Testis (tissue), 3 donors: ENCODE measurements around the gene KIRREL1. TPM values are rescaled to one million over a fixed set of nuclear protein-coding genes. Genes with fewer than 3 reads are reported as not detected.
"Not testable (repeated sequence)": the region's sequence is repeated elsewhere in the genome, so short reads cannot be mapped to it uniquely, and the experiment has no call there.

ENCODE experiments used
- DNase-seq: peaks from one replicate; pipeline ENCODE4 v3.0.0-alpha.2; 2019
- H3K27ac ChIP-seq, 2 donors: fragments of 200-600 bp; sonication (generic); one replicate each; pipeline ENCODE4 v1.5.1; 2019
- H3K27me3 ChIP-seq: fragments of 200-600 bp; sonication (generic); one replicate; pipeline ENCODE4 v1.5.1; 2019
- H3K36me3 ChIP-seq: fragments of 200-600 bp; sonication (generic); one replicate; pipeline ENCODE4 v1.5.1; 2017; ENCODE audit warnings: low read depth; ENCODE audit errors: missing control alignments
- H3K4me1 ChIP-seq: fragments of 200-600 bp; sonication (generic); one replicate; pipeline ENCODE4 v1.5.1; 2019
- H3K4me3 ChIP-seq, 2 donors: fragments of 200-600 bp; sonication (generic); one replicate each; pipeline ENCODE4 v1.5.1; 2017 to 2019
- H3K9me3 ChIP-seq: fragments of 200-600 bp; sonication (generic); one replicate; pipeline ENCODE4 v1.5.1; 2017
- CTCF ChIP-seq, 3 experiments: fragments of 450-650 bp in 2 of 3; fragments of 200-600 bp in 1 of 3; sonication (generic) in 1 of 3; IDR thresholded peaks; one replicate each; pipeline ENCODE4 v1.5.1; 2016 to 2019; ENCODE audit warnings: antibody characterized with exemption in 3 of 3, mild to moderate bottlenecking in 2 of 3, moderate library complexity in 1 of 3
- POLR2A ChIP-seq: fragments of 450-650 bp; IDR thresholded peaks from one replicate; pipeline ENCODE4 v1.6.1; 2017; ENCODE audit warnings: antibody characterized with exemption, mild to moderate bottlenecking, moderate library complexity
- WGBS, 2 donors: methylation state at CpG; one replicate each; pipeline ENCODE4 v1.1.5; 2018; 5-methylcytosine and 5-hydroxymethylcytosine counted together
- intact Hi-C: fragments of 100-400 bp; cut with DNase I; formaldehyde crosslinking; loops from one replicate; pipeline ENCODE4 v1.15.1; 2023; ENCODE audit warnings: low total_unique reads
- polyA plus RNA-seq: library from polyadenylated mRNA; stranded (reverse); fragments of 350-450 nt; fragmentation: Illumina TruSeq; extraction: RNeasy Lipid Tissue Mini Kit (QIAGEN cat#74804); gene quantifications from one replicate; pipeline ENCODE4 v1.2.3, GENCODE V29; 2014; ENCODE audit warnings: low read depth, low replicate concordance; ENCODE audit not compliant: insufficient read depth
- total RNA-seq, 2 donors: library from RNA; depleted of rRNA; stranded (reverse); fragments of >200 nt; gene quantifications; one replicate each; pipeline ENCODE4 v1.2.3, GENCODE V29; 2016

Gene KIRREL1
- total and polyA plus RNA-seq, 3 donors from 2014 or later: 15.5 to 31.9 (median 19.9) TPM

- H3K9me3 ChIP-seq: no peaks in the 10 kb centered on the region
- TF ChIP-seq POLR2A (no peak), CTCF (IDR thresholded peaks at IDR 0.05) (no peak)
- intact Hi-C loops: no loop called here
Observed at GRCh38 chr1:158126425-158126824, 133.0 kb downstream of the KIRREL1 start.

DNA sequence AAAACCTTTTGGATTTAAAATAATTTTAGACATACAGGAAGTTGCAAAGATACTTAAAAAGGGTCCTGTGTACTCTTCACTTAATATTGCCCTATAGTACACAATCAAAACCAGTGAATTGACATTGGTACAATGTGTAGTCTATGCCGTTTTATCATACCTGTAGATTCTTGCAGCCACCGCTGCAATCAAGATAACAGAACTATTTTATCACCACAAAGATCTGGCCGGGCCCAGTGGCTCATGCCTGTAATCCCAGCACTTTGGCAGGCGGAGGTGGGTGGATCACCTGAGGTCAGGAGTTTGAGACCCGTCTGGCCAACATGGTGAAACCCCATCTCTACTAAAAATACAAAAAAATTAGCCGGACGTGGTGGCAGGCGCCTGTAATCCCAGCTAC lies 135.1 kb downstream of the KIRREL1 start:
- intact Hi-C loops, H3K9me3 ChIP-seq, H3K36me3 ChIP-seq, H3K27ac ChIP-seq, DNase-seq, H3K27me3 ChIP-seq, H3K4me3 ChIP-seq, H3K4me1 ChIP-seq: not testable (repeated sequence)
- 88 to 91% methylated on average over 8 of the region's 8 CpGs for WGBS, 2 donors

More at GRCh38 chr1:158126425-158126824, 133.0 kb downstream of the KIRREL1 start:
- WGBS, 2 donors: 86 to 89% methylated on average over 2 of the region's 2 CpGs
- Histone ChIP-seq H3K27ac (no peak overlapping the region), H3K27me3 (no peaks in the 10 kb centered on the region), H3K36me3 (no peaks in the 10 kb centered on the region), H3K4me1 (no peaks in the 10 kb centered on the region), H3K4me3 (no peak overlapping the region)
- no peak for DNase-seq

DNA sequence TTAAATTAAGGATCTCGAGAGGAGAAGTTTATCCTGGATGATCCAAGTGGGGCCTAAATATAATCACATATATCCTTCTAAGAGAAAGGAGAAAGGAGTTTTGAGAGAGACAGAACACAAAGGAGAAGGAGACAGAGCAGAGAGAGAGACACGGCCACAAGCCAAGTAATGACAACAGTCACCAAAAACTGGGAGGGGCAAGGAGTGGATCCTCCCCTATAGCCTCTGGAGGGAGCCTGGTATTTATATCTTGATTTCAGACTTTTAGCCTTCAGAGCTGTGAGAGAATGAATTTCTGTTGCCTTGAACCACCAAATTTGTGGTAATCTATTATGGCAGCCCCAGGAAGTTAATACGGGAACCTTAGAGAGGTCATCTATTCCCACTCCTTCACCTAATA lies 137.8 kb downstream of the KIRREL1 start:
- no peaks in the 10 kb centered on the region for H3K4me1 ChIP-seq
- no peak overlapping the region for H3K4me3 ChIP-seq
- H3K36me3 ChIP-seq: no peaks in the 10 kb centered on the region
- WGBS, 2 donors: 86 to 87% methylated on average over 3 of the region's 3 CpGs
- no peak overlapping the region for H3K27ac ChIP-seq
- DNase-seq: no peak
- intact Hi-C loops: no loop called here
- H3K9me3 ChIP-seq: no peaks in the 10 kb centered on the region
- TF ChIP-seq CTCF (IDR thresholded peaks at IDR 0.05) (no peak), POLR2A (no peak)
- H3K27me3 ChIP-seq: no peaks in the 10 kb centered on the region

DNA sequence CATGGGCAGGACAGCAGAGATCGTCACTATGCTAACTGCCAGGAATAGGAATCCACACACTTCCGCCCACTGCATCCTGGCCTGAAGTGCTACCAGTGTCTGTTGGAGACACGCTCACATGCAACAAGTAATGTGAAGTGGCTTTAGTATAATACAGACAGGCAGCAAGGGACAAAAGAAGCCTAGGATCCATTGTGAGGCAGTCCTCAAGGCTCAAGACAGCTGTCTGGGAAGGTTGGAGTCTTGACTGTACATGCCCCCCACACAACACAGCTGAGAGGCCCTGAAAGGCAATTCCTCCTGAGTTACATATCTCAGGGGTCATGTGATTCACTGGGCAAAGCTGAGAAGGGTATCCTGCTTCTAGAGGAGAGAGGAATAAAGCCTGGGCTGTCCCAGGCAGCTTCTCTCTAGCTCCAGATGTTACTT lies 147.3 kb downstream of the KIRREL1 start:
- Histone ChIP-seq H3K27me3 (no peaks in the 10 kb centered on the region), H3K9me3 (no peaks in the 10 kb centered on the region), H3K27ac (no peak overlapping the region), H3K4me1 (peaks cover 8% of the 10 kb centered on the region), H3K36me3 (no peaks in the 10 kb centered on the region), H3K4me3 (no peak overlapping the region)
- TF ChIP-seq CTCF (IDR thresholded peaks at IDR 0.05): no peak
- no peak for TF ChIP-seq POLR2A
- intact Hi-C loops: no loop called here
- no peak for DNase-seq
- 83 to 86% methylated on average over 3 of the region's 3 CpGs for WGBS, 2 donors

GRCh38 chr1:158145173-158145719 lies 151.8 kb downstream of the KIRREL1 start:
- H3K9me3 ChIP-seq: no peaks in the 10 kb centered on the region
- peak overlapping the region in 1 of 2 donors; percentile 21 for H3K27ac ChIP-seq
- TF ChIP-seq POLR2A: no peak
- no peak for TF ChIP-seq CTCF (IDR thresholded peaks at IDR 0.05)
- no peaks in the 10 kb centered on the region for H3K27me3 ChIP-seq
- H3K36me3 ChIP-seq: no peaks in the 10 kb centered on the region
- peak; percentile 81 for DNase-seq
- peaks cover 17% of the 10 kb centered on the region for H3K4me1 ChIP-seq
- intact Hi-C loops: no loop called here
- no peak overlapping the region for H3K4me3 ChIP-seq
